Measurements from ENCODE around the gene DEPP1. TPM values are rescaled to one million over a fixed set of nuclear protein-coding genes. Genes with fewer than 3 reads are reported as not detected.
A peak's percentile ranks its signal among the peaks of the same experiment; 100 is the strongest.

DEPP1 gene
- total and polyA plus RNA-seq, 2 of the 13 experiments (the other 11 are each of a cell fraction or from before 2014, with no cell fraction given), result 14.8 to 270 TPM

DNA sequence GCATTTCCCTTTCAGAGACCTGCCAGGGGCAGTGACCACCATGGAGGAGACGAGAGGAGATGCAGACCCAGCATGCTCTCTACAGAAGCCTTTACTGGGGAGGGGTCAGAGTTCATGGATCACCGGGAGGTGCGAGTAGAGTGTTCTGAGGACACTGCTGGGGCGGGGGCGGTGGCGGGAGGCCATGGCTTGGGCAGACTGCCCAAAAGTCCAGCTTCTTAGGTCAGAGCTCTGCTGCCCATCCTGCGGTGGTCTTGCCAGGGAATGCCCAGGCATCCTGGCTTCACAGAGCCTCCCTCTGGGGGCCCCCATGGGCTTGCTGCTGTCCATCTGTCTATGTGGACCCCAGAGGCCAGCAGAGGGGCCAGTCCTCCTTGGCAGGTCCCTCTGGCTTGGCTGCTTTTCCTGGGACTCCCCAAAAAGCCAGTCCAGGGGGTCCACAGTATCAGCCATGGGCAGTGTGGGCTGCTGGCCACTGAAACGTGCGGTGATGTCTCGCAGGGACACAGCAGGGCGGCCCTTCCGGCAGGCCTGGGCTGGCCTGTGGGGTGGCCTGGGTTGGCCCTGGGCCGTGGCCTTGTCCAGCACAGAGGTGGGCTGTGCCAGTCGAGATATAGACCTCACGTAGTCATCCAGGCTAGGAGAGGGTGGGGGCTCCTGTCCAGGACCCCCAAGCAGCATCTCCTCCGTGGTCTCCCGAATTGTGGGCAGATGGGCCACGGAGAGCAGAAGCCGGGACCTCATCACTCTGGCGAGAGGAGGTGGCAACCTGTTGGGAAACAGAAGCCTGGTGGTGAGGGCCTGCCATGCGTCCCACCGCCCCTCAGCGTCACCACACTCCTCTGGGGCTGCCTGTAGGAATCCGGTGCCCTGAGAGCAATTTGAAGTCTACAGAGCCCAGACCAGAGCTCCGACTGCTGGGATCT lies 1.1 kb downstream of the DEPP1 start (continued):
- TF ChIP-seq EED (CRISPR knock-in tag; IDR thresholded peaks at IDR 0.05), result peak; percentile 76; the same call in 1 of the 2 replicates
- TF ChIP-seq FOXO1 (CRISPR knock-in tag; IDR thresholded peaks at IDR 0.05), result no peak; the same call in 1 of the 2 replicates
- TF ChIP-seq NFE2L2 (IDR thresholded peaks at IDR 0.05; ENCODE audit: low read length), result no peak
- TF ChIP-seq ZC3H13 (CRISPR knock-in tag; IDR thresholded peaks at IDR 0.05), result no peak
- TF ChIP-seq HHEX (CRISPR knock-in tag; IDR thresholded peaks at IDR 0.05), result no peak
- TF ChIP-seq ZNF713 (CRISPR knock-in tag; IDR thresholded peaks at IDR 0.05), result no peak
- peak; percentile 35 for TF ChIP-seq PHF8 (CRISPR knock-in tag; IDR thresholded peaks at IDR 0.05)
- peak; percentile 84 for TF ChIP-seq ZNF772 (CRISPR knock-in tag; IDR thresholded peaks at IDR 0.05)
- TF ChIP-seq, protein P1, sequence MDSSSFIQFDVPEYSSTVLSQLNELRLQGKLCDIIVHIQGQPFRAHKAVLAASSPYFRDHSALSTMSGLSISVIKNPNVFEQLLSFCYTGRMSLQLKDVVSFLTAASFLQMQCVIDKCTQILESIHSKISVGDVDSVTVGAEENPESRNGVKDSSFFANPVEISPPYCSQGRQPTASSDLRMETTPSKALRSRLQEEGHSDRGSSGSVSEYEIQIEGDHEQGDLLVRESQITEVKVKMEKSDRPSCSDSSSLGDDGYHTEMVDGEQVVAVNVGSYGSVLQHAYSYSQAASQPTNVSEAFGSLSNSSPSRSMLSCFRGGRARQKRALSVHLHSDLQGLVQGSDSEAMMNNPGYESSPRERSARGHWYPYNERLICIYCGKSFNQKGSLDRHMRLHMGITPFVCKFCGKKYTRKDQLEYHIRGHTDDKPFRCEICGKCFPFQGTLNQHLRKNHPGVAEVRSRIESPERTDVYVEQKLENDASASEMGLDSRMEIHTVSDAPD (CRISPR knock-in tag; IDR thresholded peaks at IDR 0.05), result no peak
- peak; percentile 30; the same call in 1 of the 2 replicates for TF ChIP-seq GATAD1 (CRISPR knock-in tag; IDR thresholded peaks at IDR 0.05)
- TF ChIP-seq ZNF883 (CRISPR knock-in tag; IDR thresholded peaks at IDR 0.05; ENCODE audit: not compliant biosample characterization), result no peak
- no peak for TF ChIP-seq ARNT (IDR thresholded peaks at IDR 0.05)
- TF ChIP-seq, protein P2, sequence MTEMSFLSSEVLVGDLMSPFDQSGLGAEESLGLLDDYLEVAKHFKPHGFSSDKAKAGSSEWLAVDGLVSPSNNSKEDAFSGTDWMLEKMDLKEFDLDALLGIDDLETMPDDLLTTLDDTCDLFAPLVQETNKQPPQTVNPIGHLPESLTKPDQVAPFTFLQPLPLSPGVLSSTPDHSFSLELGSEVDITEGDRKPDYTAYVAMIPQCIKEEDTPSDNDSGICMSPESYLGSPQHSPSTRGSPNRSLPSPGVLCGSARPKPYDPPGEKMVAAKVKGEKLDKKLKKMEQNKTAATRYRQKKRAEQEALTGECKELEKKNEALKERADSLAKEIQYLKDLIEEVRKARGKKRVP (CRISPR knock-in tag; IDR thresholded peaks at IDR 0.05), result peak in 1 of 2 experiments; percentile 6; a peak in 1 of 4 replicates
- TF ChIP-seq, protein P3, sequence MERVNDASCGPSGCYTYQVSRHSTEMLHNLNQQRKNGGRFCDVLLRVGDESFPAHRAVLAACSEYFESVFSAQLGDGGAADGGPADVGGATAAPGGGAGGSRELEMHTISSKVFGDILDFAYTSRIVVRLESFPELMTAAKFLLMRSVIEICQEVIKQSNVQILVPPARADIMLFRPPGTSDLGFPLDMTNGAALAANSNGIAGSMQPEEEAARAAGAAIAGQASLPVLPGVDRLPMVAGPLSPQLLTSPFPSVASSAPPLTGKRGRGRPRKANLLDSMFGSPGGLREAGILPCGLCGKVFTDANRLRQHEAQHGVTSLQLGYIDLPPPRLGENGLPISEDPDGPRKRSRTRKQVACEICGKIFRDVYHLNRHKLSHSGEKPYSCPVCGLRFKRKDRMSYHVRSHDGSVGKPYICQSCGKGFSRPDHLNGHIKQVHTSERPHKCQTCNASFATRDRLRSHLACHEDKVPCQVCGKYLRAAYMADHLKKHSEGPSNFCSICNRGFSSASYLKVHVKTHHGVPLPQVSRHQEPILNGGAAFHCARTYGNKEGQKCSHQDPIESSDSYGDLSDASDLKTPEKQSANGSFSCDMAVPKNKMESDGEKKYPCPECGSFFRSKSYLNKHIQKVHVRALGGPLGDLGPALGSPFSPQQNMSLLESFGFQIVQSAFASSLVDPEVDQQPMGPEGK (CRISPR knock-in tag; IDR thresholded peaks at IDR 0.05), result peak; percentile 42; the same call in 1 of the 2 replicates
- TF ChIP-seq FOXJ3 (CRISPR knock-in tag; IDR thresholded peaks at IDR 0.05; ENCODE audit: borderline replicate concordance), result no peak
- TF ChIP-seq JARID2 (CRISPR knock-in tag; IDR thresholded peaks at IDR 0.05; ENCODE audit: insufficient replicate concordance), result no peak
- TF ChIP-seq, protein P4, sequence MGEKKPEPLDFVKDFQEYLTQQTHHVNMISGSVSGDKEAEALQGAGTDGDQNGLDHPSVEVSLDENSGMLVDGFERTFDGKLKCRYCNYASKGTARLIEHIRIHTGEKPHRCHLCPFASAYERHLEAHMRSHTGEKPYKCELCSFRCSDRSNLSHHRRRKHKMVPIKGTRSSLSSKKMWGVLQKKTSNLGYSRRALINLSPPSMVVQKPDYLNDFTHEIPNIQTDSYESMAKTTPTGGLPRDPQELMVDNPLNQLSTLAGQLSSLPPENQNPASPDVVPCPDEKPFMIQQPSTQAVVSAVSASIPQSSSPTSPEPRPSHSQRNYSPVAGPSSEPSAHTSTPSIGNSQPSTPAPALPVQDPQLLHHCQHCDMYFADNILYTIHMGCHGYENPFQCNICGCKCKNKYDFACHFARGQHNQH (CRISPR knock-in tag; IDR thresholded peaks at IDR 0.05), result no peak
- no peak for TF ChIP-seq ZNF337 (CRISPR knock-in tag; IDR thresholded peaks at IDR 0.05; ENCODE audit: borderline replicate concordance, low read depth)
- TF ChIP-seq ZNF160 (CRISPR knock-in tag; IDR thresholded peaks at IDR 0.05), result no peak
- TF ChIP-seq THYN1 (CRISPR knock-in tag; IDR thresholded peaks at IDR 0.05; ENCODE audit: borderline replicate concordance, low read depth), result 0 out of 2 replicates have a peak, but pooled peaks have one; percentile 74
- TF ChIP-seq ZNF205 (CRISPR knock-in tag; IDR thresholded peaks at IDR 0.05), result no peak
- no peak; the same call in 1 of the 2 replicates for TF ChIP-seq SNAPC2 (CRISPR knock-in tag; IDR thresholded peaks at IDR 0.05)
- TF ChIP-seq JUNB (CRISPR knock-in tag; IDR thresholded peaks at IDR 0.05; ENCODE audit: borderline replicate concordance), result no peak
- no peak for TF ChIP-seq BRCA1 (CRISPR knock-in tag; IDR thresholded peaks at IDR 0.05)
- TF ChIP-seq ZNF256 (CRISPR knock-in tag; conservative IDR thresholded peaks at IDR 0.05), result no peak
- TF ChIP-seq ZFP36L2 (CRISPR knock-in tag; IDR thresholded peaks at IDR 0.05), result no peak
